Neural progenitor cell (in vitro differentiated cells): Measurements from ENCODE around the gene MYOT.
"Not testable (repeated sequence)": the region's sequence is repeated elsewhere in the genome, so short reads cannot be mapped to it uniquely, and the experiment has no call there.

ENCODE experiments used
- CTCF ChIP-seq: fragments of 200-600 bp; sonication (generic); IDR thresholded peaks from 2 replicates; pipeline ENCODE4 v1.5.1; 2017; ENCODE audit warnings: antibody characterized with exemption, mild to moderate bottlenecking
- EZH2 ChIP-seq: fragments of 200-600 bp; sonication (generic); IDR thresholded peaks from 2 replicates; pipeline ENCODE4 v1.6.1; 2017; ENCODE audit warnings: antibody characterized with exemption, mild to moderate bottlenecking, moderate library complexity

GRCh38 chr5:137863653-137864052 lies 4.0 kb upstream of the MYOT start:
- TF ChIP-seq CTCF, EZH2: not testable (repeated sequence)
